Measurements from ENCODE around the gene ATG4C.

DNA sequence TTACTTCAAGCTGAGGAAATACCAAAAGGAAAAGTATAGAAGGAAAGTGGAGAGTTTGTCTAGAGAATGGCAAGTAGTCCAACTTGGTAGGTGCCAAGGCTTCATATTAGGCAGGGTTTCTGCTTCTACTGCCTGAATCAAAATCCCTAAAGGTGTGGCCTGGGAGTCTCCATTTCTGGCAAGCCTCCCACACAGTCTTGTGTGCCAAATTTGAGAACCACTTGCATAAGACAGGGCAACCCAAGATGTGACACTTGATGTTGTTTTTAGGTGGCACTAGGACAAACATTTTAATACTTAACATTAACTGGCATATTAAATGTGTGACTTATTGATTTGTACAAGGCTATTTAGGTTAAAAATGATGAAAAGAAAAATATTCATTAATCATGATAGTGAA, 60.1 kb downstream of the ATG4C start:
- TF ChIP-seq, protein P1, sequence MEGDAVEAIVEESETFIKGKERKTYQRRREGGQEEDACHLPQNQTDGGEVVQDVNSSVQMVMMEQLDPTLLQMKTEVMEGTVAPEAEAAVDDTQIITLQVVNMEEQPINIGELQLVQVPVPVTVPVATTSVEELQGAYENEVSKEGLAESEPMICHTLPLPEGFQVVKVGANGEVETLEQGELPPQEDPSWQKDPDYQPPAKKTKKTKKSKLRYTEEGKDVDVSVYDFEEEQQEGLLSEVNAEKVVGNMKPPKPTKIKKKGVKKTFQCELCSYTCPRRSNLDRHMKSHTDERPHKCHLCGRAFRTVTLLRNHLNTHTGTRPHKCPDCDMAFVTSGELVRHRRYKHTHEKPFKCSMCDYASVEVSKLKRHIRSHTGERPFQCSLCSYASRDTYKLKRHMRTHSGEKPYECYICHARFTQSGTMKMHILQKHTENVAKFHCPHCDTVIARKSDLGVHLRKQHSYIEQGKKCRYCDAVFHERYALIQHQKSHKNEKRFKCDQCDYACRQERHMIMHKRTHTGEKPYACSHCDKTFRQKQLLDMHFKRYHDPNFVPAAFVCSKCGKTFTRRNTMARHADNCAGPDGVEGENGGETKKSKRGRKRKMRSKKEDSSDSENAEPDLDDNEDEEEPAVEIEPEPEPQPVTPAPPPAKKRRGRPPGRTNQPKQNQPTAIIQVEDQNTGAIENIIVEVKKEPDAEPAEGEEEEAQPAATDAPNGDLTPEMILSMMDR (IDR thresholded peaks at IDR 0.05; ENCODE audit: borderline replicate concordance, extremely low read depth, low read length, poor library complexity, severe bottlenecking), result no peak
- no peak for TF ChIP-seq EZH2 (IDR thresholded peaks at IDR 0.05; ENCODE audit: borderline replicate concordance, low read depth, low read length, severe bottlenecking)

Data from DND-41 (cell line).